ENCODE results near the gene C6orf89.
A peak's percentile ranks its signal among the peaks of the same experiment; 100 is the strongest.
"Not testable (repeated sequence)": the region's sequence is repeated elsewhere in the genome, so short reads cannot be mapped to it uniquely, and the experiment has no call there.

The C6orf89 gene

GRCh38 chr6:36938536-36938935 lies 52.8 kb downstream of the C6orf89 start:
- TF ChIP-seq, protein P1, sequence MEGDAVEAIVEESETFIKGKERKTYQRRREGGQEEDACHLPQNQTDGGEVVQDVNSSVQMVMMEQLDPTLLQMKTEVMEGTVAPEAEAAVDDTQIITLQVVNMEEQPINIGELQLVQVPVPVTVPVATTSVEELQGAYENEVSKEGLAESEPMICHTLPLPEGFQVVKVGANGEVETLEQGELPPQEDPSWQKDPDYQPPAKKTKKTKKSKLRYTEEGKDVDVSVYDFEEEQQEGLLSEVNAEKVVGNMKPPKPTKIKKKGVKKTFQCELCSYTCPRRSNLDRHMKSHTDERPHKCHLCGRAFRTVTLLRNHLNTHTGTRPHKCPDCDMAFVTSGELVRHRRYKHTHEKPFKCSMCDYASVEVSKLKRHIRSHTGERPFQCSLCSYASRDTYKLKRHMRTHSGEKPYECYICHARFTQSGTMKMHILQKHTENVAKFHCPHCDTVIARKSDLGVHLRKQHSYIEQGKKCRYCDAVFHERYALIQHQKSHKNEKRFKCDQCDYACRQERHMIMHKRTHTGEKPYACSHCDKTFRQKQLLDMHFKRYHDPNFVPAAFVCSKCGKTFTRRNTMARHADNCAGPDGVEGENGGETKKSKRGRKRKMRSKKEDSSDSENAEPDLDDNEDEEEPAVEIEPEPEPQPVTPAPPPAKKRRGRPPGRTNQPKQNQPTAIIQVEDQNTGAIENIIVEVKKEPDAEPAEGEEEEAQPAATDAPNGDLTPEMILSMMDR (IDR thresholded peaks at IDR 0.05; ENCODE audit: low read depth, low read length, missing control alignments) = no peak
- Histone ChIP-seq H3K4me3 (ENCODE audit: low read depth, low read length) (no peak overlapping the region), H3K27ac (peak overlapping the region; percentile 92), H3K27me3 (replicated peaks) (no peaks in the 10 kb centered on the region), H3K36me3 (replicated peaks) (no peaks in the 10 kb centered on the region)
- in situ Hi-C loops (cut with HindIII; ENCODE audit: low pct_ligation_motif_present, low sequenced_read_pairs) = no loop called here
- peak; percentile 98 for DNase-seq

DNA sequence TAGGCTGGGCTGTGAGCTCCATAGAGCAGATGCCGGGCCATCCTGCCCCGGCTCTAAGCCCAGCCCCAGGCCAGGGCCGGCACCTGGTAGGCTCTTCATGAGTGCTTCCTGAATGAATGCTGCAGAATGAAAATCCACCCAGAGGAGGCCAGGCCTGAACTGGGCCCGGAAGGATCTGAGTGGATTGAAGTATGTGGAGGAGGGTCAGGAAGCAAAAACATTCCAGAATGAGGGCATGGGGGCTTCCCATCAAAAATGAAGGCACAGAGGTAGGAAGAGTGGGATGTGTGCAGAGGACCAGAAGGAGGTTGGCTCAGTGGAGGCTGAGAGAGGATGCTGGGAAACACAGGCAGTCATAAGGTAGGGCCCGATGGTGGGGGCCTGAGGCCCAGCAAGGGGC lies 53.3 kb downstream of the C6orf89 start:
- in situ Hi-C loops (cut with HindIII; ENCODE audit: low pct_ligation_motif_present, low sequenced_read_pairs); H3K36me3 ChIP-seq (replicated peaks); H3K4me3 ChIP-seq (ENCODE audit: low read depth, low read length); DNase-seq; H3K27me3 ChIP-seq (replicated peaks): not testable (repeated sequence)
- peak overlapping the region; percentile 92 for H3K27ac ChIP-seq

- in situ Hi-C loops (cut with HindIII; ENCODE audit: low pct_ligation_motif_present, low sequenced_read_pairs) = no loop called here
- H3K4me3 ChIP-seq (ENCODE audit: low read depth, low read length) = no peak overlapping the region
- DNase-seq = no peak
- TF ChIP-seq, protein P1 (IDR thresholded peaks at IDR 0.05; ENCODE audit: low read depth, low read length, missing control alignments) = no peak
- H3K27ac ChIP-seq = no peak overlapping the region
- no peaks in the 10 kb centered on the region for H3K36me3 ChIP-seq (replicated peaks)
- no peaks in the 10 kb centered on the region for H3K27me3 ChIP-seq (replicated peaks)
Measured at GRCh38 chr6:36940027-36940426, 54.3 kb downstream of the C6orf89 start.

DNA sequence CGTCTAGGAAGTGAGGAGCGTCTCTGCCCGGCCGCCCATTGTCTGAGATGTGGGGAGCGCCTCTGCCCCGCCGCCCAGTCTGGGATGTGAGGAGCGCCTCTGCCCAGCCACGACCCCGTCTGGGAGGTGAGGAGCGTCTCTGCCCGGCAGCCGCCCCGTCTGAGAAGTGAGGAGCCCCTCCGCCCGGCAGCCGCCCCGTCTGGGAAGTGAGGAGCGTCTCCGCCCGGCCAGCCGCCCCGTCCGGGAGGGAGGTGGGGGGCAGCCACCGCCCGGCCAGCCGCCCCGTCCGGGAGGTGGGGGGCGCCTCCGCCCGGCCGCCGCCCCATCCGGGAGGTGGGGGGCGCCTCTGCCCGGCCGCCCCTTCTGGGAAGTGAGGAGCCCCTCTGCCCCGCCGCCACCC lies 55.8 kb downstream of the C6orf89 start:
- H3K27ac ChIP-seq; H3K36me3 ChIP-seq (replicated peaks); in situ Hi-C loops (cut with HindIII; ENCODE audit: low pct_ligation_motif_present, low sequenced_read_pairs); H3K27me3 ChIP-seq (replicated peaks); H3K4me3 ChIP-seq (ENCODE audit: low read depth, low read length); DNase-seq: not testable (repeated sequence)

- H3K4me3 ChIP-seq (ENCODE audit: low read depth, low read length); H3K27ac ChIP-seq; in situ Hi-C loops (cut with HindIII; ENCODE audit: low pct_ligation_motif_present, low sequenced_read_pairs); H3K36me3 ChIP-seq (replicated peaks); DNase-seq; H3K27me3 ChIP-seq (replicated peaks): not testable (repeated sequence)
Measured at GRCh38 chr6:36942329-36942728, 56.6 kb downstream of the C6orf89 start.

DNA sequence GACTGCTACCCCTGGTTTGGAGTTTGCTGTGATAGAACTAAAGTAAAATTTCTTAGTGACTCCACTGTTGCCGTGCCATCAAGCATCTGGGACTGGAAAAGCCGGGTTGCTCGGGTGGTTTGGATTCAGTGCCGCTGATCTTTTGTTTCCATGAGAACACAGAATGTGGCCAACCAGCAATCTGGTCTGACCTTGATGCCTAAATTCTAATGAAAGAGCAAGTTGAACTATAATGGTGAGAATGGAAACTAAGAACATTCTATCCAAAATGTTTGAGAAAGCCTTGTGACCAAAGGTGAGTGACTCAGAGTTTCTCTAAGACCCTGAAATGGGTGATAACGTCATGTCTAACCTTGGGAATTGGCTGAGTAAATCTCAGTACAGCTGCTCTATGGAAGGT lies 58.9 kb downstream of the C6orf89 start:
- TF ChIP-seq, protein P1 (IDR thresholded peaks at IDR 0.05; ENCODE audit: low read depth, low read length, missing control alignments) = no peak
- Histone ChIP-seq H3K27ac (no peak overlapping the region), H3K27me3 (replicated peaks) (no peaks in the 10 kb centered on the region), H3K36me3 (replicated peaks) (no peaks in the 10 kb centered on the region), H3K4me3 (ENCODE audit: low read depth, low read length) (no peak overlapping the region)
- no peak for DNase-seq
- in situ Hi-C loops (cut with HindIII; ENCODE audit: low pct_ligation_motif_present, low sequenced_read_pairs) = no loop called here

DNA sequence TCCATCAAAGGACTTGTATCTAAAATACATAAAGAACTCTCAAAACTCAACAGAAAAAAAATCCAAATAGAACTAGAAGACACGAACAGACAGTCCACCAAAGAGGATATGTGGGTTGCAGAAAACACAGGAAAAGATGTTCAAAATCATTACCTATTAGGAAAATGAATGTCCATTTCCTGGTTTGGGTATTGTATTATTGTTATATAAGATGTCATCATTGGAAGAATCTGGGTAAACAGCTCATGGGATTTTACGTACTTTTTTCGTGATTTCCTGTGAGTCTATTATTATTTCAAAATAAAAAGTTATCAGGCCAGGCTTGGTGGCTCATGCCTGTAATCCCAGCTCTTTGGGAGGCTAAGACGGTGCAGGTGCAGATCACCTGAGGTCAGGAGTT lies 59.5 kb downstream of the C6orf89 start:
- Histone ChIP-seq H3K27me3 (replicated peaks) (no peaks in the 10 kb centered on the region), H3K27ac (no peak overlapping the region), H3K4me3 (ENCODE audit: low read depth, low read length) (no peak overlapping the region), H3K36me3 (replicated peaks) (no peaks in the 10 kb centered on the region)
- TF ChIP-seq, protein P1 (IDR thresholded peaks at IDR 0.05; ENCODE audit: low read depth, low read length, missing control alignments) = no peak
- DNase-seq = no peak
- in situ Hi-C loops (cut with HindIII; ENCODE audit: low pct_ligation_motif_present, low sequenced_read_pairs) = no loop called here

Measured in brain microvascular endothelial cell (primary cell).